Measurements from ENCODE around the gene ABCA13.

The ABCA13 gene

GRCh38 chr7:48617993-48618392 lies 446.7 kb downstream of the ABCA13 start:
- H3K36me3 ChIP-seq (ENCODE audit: control insufficient read depth in 1 of 2, insufficient read depth in 2 of 2, low read length in 2 of 2) = no peaks in the 10 kb centered on the region
- no peak overlapping the region for H3K4me3 ChIP-seq (ENCODE audit: low read depth in 1 of 2, low read length in 2 of 2)
- no peaks in the 10 kb centered on the region for H3K27me3 ChIP-seq (ENCODE audit: low read depth, low read length)
- H3K9me3 ChIP-seq (ENCODE audit: control insufficient read depth in 1 of 2, low read length in 2 of 2) = peaks cover 0 to 3% of the 10 kb centered on the region in 2 donors
- H3K27ac ChIP-seq (ENCODE audit: low read length) = no peak overlapping the region
- H3K4me1 ChIP-seq (ENCODE audit: control insufficient read depth in 1 of 2, insufficient read depth in 2 of 2, low read length in 2 of 2) = no peaks in the 10 kb centered on the region

GRCh38 chr7:48621076-48621475 lies 449.8 kb downstream of the ABCA13 start:
- Histone ChIP-seq H3K4me1 (ENCODE audit: control insufficient read depth in 1 of 2, insufficient read depth in 2 of 2, low read length in 2 of 2) (no peaks in the 10 kb centered on the region), H3K4me3 (ENCODE audit: low read depth in 1 of 2, low read length in 2 of 2) (no peak overlapping the region)

GRCh38 chr7:48627164-48627563 lies 455.9 kb downstream of the ABCA13 start:
- Histone ChIP-seq H3K9me3 (ENCODE audit: control insufficient read depth in 1 of 2, low read length in 2 of 2) (peaks cover 0 to under 1% of the 10 kb centered on the region in 2 donors), H3K27me3 (ENCODE audit: low read depth, low read length) (no peaks in the 10 kb centered on the region), H3K27ac (ENCODE audit: low read length) (no peak overlapping the region), H3K4me1 (ENCODE audit: control insufficient read depth in 1 of 2, insufficient read depth in 2 of 2, low read length in 2 of 2) (no peaks in the 10 kb centered on the region), H3K36me3 (ENCODE audit: control insufficient read depth in 1 of 2, insufficient read depth in 2 of 2, low read length in 2 of 2) (no peaks in the 10 kb centered on the region), H3K4me3 (ENCODE audit: low read depth in 1 of 2, low read length in 2 of 2) (no peak overlapping the region)

More at GRCh38 chr7:48621076-48621475, 449.8 kb downstream of the ABCA13 start:
- Histone ChIP-seq H3K27ac (ENCODE audit: low read length) (no peak overlapping the region), H3K27me3 (ENCODE audit: low read depth, low read length) (no peaks in the 10 kb centered on the region), H3K36me3 (ENCODE audit: control insufficient read depth in 1 of 2, insufficient read depth in 2 of 2, low read length in 2 of 2) (no peaks in the 10 kb centered on the region), H3K9me3 (ENCODE audit: control insufficient read depth in 1 of 2, low read length in 2 of 2) (peaks cover 0 to 3% of the 10 kb centered on the region in 2 donors)

- Histone ChIP-seq H3K4me1 (ENCODE audit: control insufficient read depth in 1 of 2, insufficient read depth in 2 of 2, low read length in 2 of 2) (no peaks in the 10 kb centered on the region), H3K4me3 (ENCODE audit: low read depth in 1 of 2, low read length in 2 of 2) (no peak overlapping the region)
Measured at GRCh38 chr7:48628793-48629349, 457.6 kb downstream of the ABCA13 start.

GRCh38 chr7:48634116-48634632 lies 462.9 kb downstream of the ABCA13 start:
- H3K27me3 ChIP-seq (ENCODE audit: low read depth, low read length) = no peaks in the 10 kb centered on the region
- H3K4me3 ChIP-seq (ENCODE audit: low read depth in 1 of 2, low read length in 2 of 2) = no peak overlapping the region
- no peaks in the 10 kb centered on the region for H3K36me3 ChIP-seq (ENCODE audit: control insufficient read depth in 1 of 2, insufficient read depth in 2 of 2, low read length in 2 of 2)
- no peak overlapping the region for H3K27ac ChIP-seq (ENCODE audit: low read length)
- H3K9me3 ChIP-seq (ENCODE audit: control insufficient read depth in 1 of 2, low read length in 2 of 2) = no peaks in the 10 kb centered on the region
- H3K4me1 ChIP-seq (ENCODE audit: control insufficient read depth in 1 of 2, insufficient read depth in 2 of 2, low read length in 2 of 2) = no peaks in the 10 kb centered on the region

More at GRCh38 chr7:48628793-48629349, 457.6 kb downstream of the ABCA13 start:
- no peak overlapping the region for H3K27ac ChIP-seq (ENCODE audit: low read length)
- no peaks in the 10 kb centered on the region for H3K9me3 ChIP-seq (ENCODE audit: control insufficient read depth in 1 of 2, low read length in 2 of 2)
- no peaks in the 10 kb centered on the region for H3K27me3 ChIP-seq (ENCODE audit: low read depth, low read length)
- H3K36me3 ChIP-seq (ENCODE audit: control insufficient read depth in 1 of 2, insufficient read depth in 2 of 2, low read length in 2 of 2) = no peaks in the 10 kb centered on the region

- H3K36me3 ChIP-seq (ENCODE audit: control insufficient read depth in 1 of 2, insufficient read depth in 2 of 2, low read length in 2 of 2) = no peaks in the 10 kb centered on the region
- no peak overlapping the region for H3K27ac ChIP-seq (ENCODE audit: low read length)
- H3K27me3 ChIP-seq (ENCODE audit: low read depth, low read length) = no peaks in the 10 kb centered on the region
- H3K9me3 ChIP-seq (ENCODE audit: control insufficient read depth in 1 of 2, low read length in 2 of 2) = no peaks in the 10 kb centered on the region
- H3K4me1 ChIP-seq (ENCODE audit: control insufficient read depth in 1 of 2, insufficient read depth in 2 of 2, low read length in 2 of 2) = no peaks in the 10 kb centered on the region
- H3K4me3 ChIP-seq (ENCODE audit: low read depth in 1 of 2, low read length in 2 of 2) = no peak overlapping the region
Measured at GRCh38 chr7:48635796-48636195, 464.5 kb downstream of the ABCA13 start.

- H3K27me3 ChIP-seq (ENCODE audit: low read depth, low read length) = no peaks in the 10 kb centered on the region
- no peaks in the 10 kb centered on the region for H3K9me3 ChIP-seq (ENCODE audit: control insufficient read depth in 1 of 2, low read length in 2 of 2)
- H3K36me3 ChIP-seq (ENCODE audit: control insufficient read depth in 1 of 2, insufficient read depth in 2 of 2, low read length in 2 of 2) = no peaks in the 10 kb centered on the region
- no peaks in the 10 kb centered on the region for H3K4me1 ChIP-seq (ENCODE audit: control insufficient read depth in 1 of 2, insufficient read depth in 2 of 2, low read length in 2 of 2)
- no peak overlapping the region for H3K4me3 ChIP-seq (ENCODE audit: low read depth in 1 of 2, low read length in 2 of 2)
- no peak overlapping the region for H3K27ac ChIP-seq (ENCODE audit: low read length)
Measured at GRCh38 chr7:48636391-48637015, 465.2 kb downstream of the ABCA13 start.

- no peaks in the 10 kb centered on the region for H3K36me3 ChIP-seq (ENCODE audit: control insufficient read depth in 1 of 2, insufficient read depth in 2 of 2, low read length in 2 of 2)
- H3K4me3 ChIP-seq (ENCODE audit: low read depth in 1 of 2, low read length in 2 of 2) = no peak overlapping the region
- no peak overlapping the region for H3K27ac ChIP-seq (ENCODE audit: low read length)
- H3K27me3 ChIP-seq (ENCODE audit: low read depth, low read length) = no peaks in the 10 kb centered on the region
- no peaks in the 10 kb centered on the region for H3K4me1 ChIP-seq (ENCODE audit: control insufficient read depth in 1 of 2, insufficient read depth in 2 of 2, low read length in 2 of 2)
- H3K9me3 ChIP-seq (ENCODE audit: control insufficient read depth in 1 of 2, low read length in 2 of 2) = no peaks in the 10 kb centered on the region
Measured at GRCh38 chr7:48637382-48637781, 466.1 kb downstream of the ABCA13 start.

GRCh38 chr7:48638041-48638440 lies 466.8 kb downstream of the ABCA13 start:
- no peaks in the 10 kb centered on the region for H3K27me3 ChIP-seq (ENCODE audit: low read depth, low read length)
- H3K4me1 ChIP-seq (ENCODE audit: control insufficient read depth in 1 of 2, insufficient read depth in 2 of 2, low read length in 2 of 2) = no peaks in the 10 kb centered on the region
- no peak overlapping the region for H3K4me3 ChIP-seq (ENCODE audit: low read depth in 1 of 2, low read length in 2 of 2)
- no peaks in the 10 kb centered on the region for H3K9me3 ChIP-seq (ENCODE audit: control insufficient read depth in 1 of 2, low read length in 2 of 2)
- H3K27ac ChIP-seq (ENCODE audit: low read length) = no peak overlapping the region
- H3K36me3 ChIP-seq (ENCODE audit: control insufficient read depth in 1 of 2, insufficient read depth in 2 of 2, low read length in 2 of 2) = no peaks in the 10 kb centered on the region

- H3K4me1 ChIP-seq (ENCODE audit: control insufficient read depth in 1 of 2, insufficient read depth in 2 of 2, low read length in 2 of 2) = no peaks in the 10 kb centered on the region
- no peak overlapping the region for H3K27ac ChIP-seq (ENCODE audit: low read length)
Measured at GRCh38 chr7:48643431-48644013, 472.3 kb downstream of the ABCA13 start.

GRCh38 chr7:48658138-48658537 lies 486.9 kb downstream of the ABCA13 start:
- Histone ChIP-seq H3K4me1 (ENCODE audit: control insufficient read depth in 1 of 2, insufficient read depth in 2 of 2, low read length in 2 of 2) (no peaks in the 10 kb centered on the region), H3K36me3 (ENCODE audit: control insufficient read depth in 1 of 2, insufficient read depth in 2 of 2, low read length in 2 of 2) (no peaks in the 10 kb centered on the region), H3K27ac (ENCODE audit: low read length) (no peak overlapping the region), H3K27me3 (ENCODE audit: low read depth, low read length) (no peaks in the 10 kb centered on the region), H3K9me3 (ENCODE audit: control insufficient read depth in 1 of 2, low read length in 2 of 2) (no peaks in the 10 kb centered on the region), H3K4me3 (ENCODE audit: low read depth in 1 of 2, low read length in 2 of 2) (no peak overlapping the region)

More at GRCh38 chr7:48643431-48644013, 472.3 kb downstream of the ABCA13 start:
- no peak overlapping the region for H3K4me3 ChIP-seq (ENCODE audit: low read depth in 1 of 2, low read length in 2 of 2)
- H3K9me3 ChIP-seq (ENCODE audit: control insufficient read depth in 1 of 2, low read length in 2 of 2) = no peaks in the 10 kb centered on the region
- no peaks in the 10 kb centered on the region for H3K27me3 ChIP-seq (ENCODE audit: low read depth, low read length)
- no peaks in the 10 kb centered on the region for H3K36me3 ChIP-seq (ENCODE audit: control insufficient read depth in 1 of 2, insufficient read depth in 2 of 2, low read length in 2 of 2)
